ENCODE results near the gene LDHAL6A.

LDHAL6A gene

GRCh38 chr11:18438691-18439090, 17.0 kb upstream of the LDHAL6A start:
- TF ChIP-seq CTCF (IDR thresholded peaks at IDR 0.05), result no peak

- no peak for TF ChIP-seq CTCF (IDR thresholded peaks at IDR 0.05)
Measured at GRCh38 chr11:18449251-18449650, 6.4 kb upstream of the LDHAL6A start.

GRCh38 chr11:18452927-18453326, 2.7 kb upstream of the LDHAL6A start:
- no peak for TF ChIP-seq CTCF (IDR thresholded peaks at IDR 0.05)

GRCh38 chr11:18457450-18457849, 1.8 kb downstream of the LDHAL6A start:
- TF ChIP-seq CTCF (IDR thresholded peaks at IDR 0.05), result no peak

- TF ChIP-seq CTCF (IDR thresholded peaks at IDR 0.05), result no peak
Measured at GRCh38 chr11:18459634-18460033, 4.0 kb downstream of the LDHAL6A start.

GRCh38 chr11:18461909-18462308, 6.3 kb downstream of the LDHAL6A start:
- TF ChIP-seq CTCF (IDR thresholded peaks at IDR 0.05), result no peak

GRCh38 chr11:18463439-18463838, 7.8 kb downstream of the LDHAL6A start:
- no peak for TF ChIP-seq CTCF (IDR thresholded peaks at IDR 0.05)

- no peak for TF ChIP-seq CTCF (IDR thresholded peaks at IDR 0.05)
Measured at GRCh38 chr11:18466402-18466801, 10.7 kb downstream of the LDHAL6A start.

Data from LNCAP (cell line).